ENCODE data around the gene PIGP.

PIGP gene

DNA sequence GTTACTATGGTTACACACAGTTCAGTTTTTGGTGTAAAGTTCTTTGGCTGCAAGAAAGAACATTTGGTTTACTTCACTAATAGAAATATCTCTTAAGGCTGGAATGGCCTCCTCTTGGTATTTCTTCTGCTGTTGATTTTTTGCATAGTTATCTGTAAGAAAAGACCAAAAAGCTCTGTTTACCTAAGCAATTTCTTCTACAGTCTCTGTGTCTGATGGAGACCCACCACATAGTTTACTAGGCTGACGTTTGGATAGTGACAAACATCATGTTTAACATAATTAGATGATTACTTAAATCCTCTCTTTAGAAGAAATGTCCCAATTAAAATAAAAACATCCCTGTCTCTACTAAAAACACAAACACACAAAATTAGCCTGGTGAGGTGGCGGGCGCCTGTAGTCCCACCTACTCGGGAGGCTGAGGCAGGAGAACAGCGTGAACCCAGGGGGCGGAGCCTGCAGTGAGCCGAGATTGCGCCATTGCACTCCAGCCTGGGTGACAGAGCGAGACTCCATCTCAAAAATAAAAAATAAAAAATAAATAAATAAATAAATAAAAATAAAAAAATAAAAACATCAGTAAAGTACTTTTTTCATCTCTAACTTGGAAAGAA is 7.2 kb downstream of the PIGP start:
- no peak overlapping the region for H3K4me3 ChIP-seq (ENCODE audit: low read length)
- TF ChIP-seq CTCF (conservative IDR thresholded peaks at IDR 0.05; ENCODE audit: low read depth, low read length): no peak
- DNase-seq (ENCODE audit: low read depth): no peak

- TF ChIP-seq CTCF (conservative IDR thresholded peaks at IDR 0.05; ENCODE audit: low read depth, low read length): no peak
- H3K4me3 ChIP-seq (ENCODE audit: low read length): no peak overlapping the region
- DNase-seq (ENCODE audit: low read depth): no peak
These were observed 8.0 kb downstream of the PIGP start for GRCh38 chr21:37064841-37065240.

GRCh38 chr21:37063433-37063832 is 9.4 kb downstream of the PIGP start:
- TF ChIP-seq CTCF (conservative IDR thresholded peaks at IDR 0.05; ENCODE audit: low read depth, low read length): no peak
- no peak overlapping the region for H3K4me3 ChIP-seq (ENCODE audit: low read length)
- no peak for DNase-seq (ENCODE audit: low read depth)

- DNase-seq (ENCODE audit: low read depth): no peak
- no peak for TF ChIP-seq CTCF (conservative IDR thresholded peaks at IDR 0.05; ENCODE audit: low read depth, low read length)
- H3K4me3 ChIP-seq (ENCODE audit: low read length): no peak overlapping the region
These were observed 10.3 kb downstream of the PIGP start for GRCh38 chr21:37062593-37062935.

GRCh38 chr21:37061926-37062592 is 10.8 kb downstream of the PIGP start:
- no peak for DNase-seq (ENCODE audit: low read depth)
- no peak for TF ChIP-seq CTCF (conservative IDR thresholded peaks at IDR 0.05; ENCODE audit: low read depth, low read length)
- no peak overlapping the region for H3K4me3 ChIP-seq (ENCODE audit: low read length)

GRCh38 chr21:37060296-37060695 is 12.6 kb downstream of the PIGP start:
- peak; percentile 4 for TF ChIP-seq CTCF (conservative IDR thresholded peaks at IDR 0.05; ENCODE audit: low read depth, low read length)
- no peak overlapping the region for H3K4me3 ChIP-seq (ENCODE audit: low read length)
- peak; percentile 90 for DNase-seq (ENCODE audit: low read depth)

DNA sequence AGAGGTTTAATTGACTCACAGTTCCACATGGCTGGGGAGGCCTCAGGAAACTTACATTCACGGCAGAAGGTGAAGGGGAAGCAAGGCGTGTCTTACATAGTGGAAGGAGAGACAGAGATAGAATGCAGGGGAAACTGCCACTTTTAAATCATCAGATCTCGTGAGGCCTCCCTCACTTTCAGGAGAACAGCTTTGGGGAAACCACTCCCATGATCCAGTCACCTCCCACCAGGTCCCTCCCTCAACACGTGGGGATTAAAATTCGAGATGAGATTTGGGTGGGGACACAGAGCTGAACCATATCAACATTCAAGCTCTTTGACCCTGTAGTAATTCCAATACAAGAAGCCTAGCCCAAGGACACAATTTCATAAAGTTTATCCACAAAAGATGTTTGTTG is 13.7 kb downstream of the PIGP start:
- no peak overlapping the region for H3K4me3 ChIP-seq (ENCODE audit: low read length)
- TF ChIP-seq CTCF (conservative IDR thresholded peaks at IDR 0.05; ENCODE audit: low read depth, low read length): no peak

More for the DNA sequence above, 13.7 kb downstream of the PIGP start:
- no peak for DNase-seq (ENCODE audit: low read depth)

Measured in retinal pigment epithelial cell (primary cell).